GM12891 (cell line): ENCODE results near the gene FZD7. TPM values are rescaled to one million over a fixed set of nuclear protein-coding genes. Genes with fewer than 3 reads are reported as not detected.

Source experiments
- DNase-seq: peaks from one replicate; pipeline ENCODE4 v3.0.0; 2011; ENCODE audit warnings: low spot score; ENCODE audit not compliant: insufficient read length
- FAIRE-seq: peaks from 2 replicates; lab custom pipeline; 2011; peaks lifted over from hg19 to GRCh38; lab: Jason Lieb, UNC
- PAX5 ChIP-seq: IDR thresholded peaks from 2 replicates; pipeline ENCODE4 v1.6.1; 2011; ENCODE audit warnings: low read length, moderate library complexity, mild to moderate bottlenecking; ENCODE audit not compliant: insufficient read depth, severe bottlenecking
- POLR2A ChIP-seq: IDR thresholded peaks from 2 replicates; pipeline ENCODE4 v1.6.1; 2011; ENCODE audit warnings: low read depth, low read length, control low read depth
- POLR2AphosphoS5 ChIP-seq: IDR thresholded peaks from 2 replicates; pipeline ENCODE4 v1.6.1; 2011; ENCODE audit warnings: low read depth, low read length, control low read depth
- POU2F2 ChIP-seq: IDR thresholded peaks from 2 replicates; pipeline ENCODE4 v1.6.1; 2011; ENCODE audit warnings: low read depth, mild to moderate bottlenecking, control low read depth, low read length, moderate library complexity
- SPI1 ChIP-seq: IDR thresholded peaks from 2 replicates; pipeline ENCODE4 v1.6.1; 2011; ENCODE audit warnings: low read depth, low read length, control low read depth
- TAF1 ChIP-seq: IDR thresholded peaks from 2 replicates; pipeline ENCODE4 v1.6.1; 2011; ENCODE audit warnings: low read depth, low read length, control low read depth
- polyA plus RNA-seq: library from polyadenylated mRNA; unstranded; fragments of >200 nt; gene quantifications from one replicate; pipeline ENCODE4 v1.2.1, GENCODE V29; 2012; ENCODE audit warnings: low read depth, missing spikeins, inconsistent platforms; ENCODE audit not compliant: missing spikeins

Gene FZD7
- polyA plus RNA-seq, result 0.18 TPM

- no peak for TF ChIP-seq TAF1
- TF ChIP-seq SPI1, result no peak
- TF ChIP-seq POU2F2, result no peak
- no peak for TF ChIP-seq PAX5
- DNase-seq (peak; percentile 93), FAIRE-seq (peak; percentile 90)
Observed at GRCh38 chr2:202033317-202034248, at the start of gene FZD7. Gene FZD7, plus strand, starts transcription at chr2:202033855. Its CDS starts 793 bp downstream, at chr2:202034648.

GRCh38 chr2:201984333-201984732 lies 49.3 kb upstream of the FZD7 start:
- FAIRE-seq (no peak), DNase-seq (no peak)
- TF ChIP-seq TAF1 (no peak), SPI1 (no peak), POU2F2 (no peak), POLR2AphosphoS5 (no peak), PAX5 (no peak)

- FAIRE-seq, result no peak
Observed at GRCh38 chr2:201984800-201985525, 48.7 kb upstream of the FZD7 start.

GRCh38 chr2:201985728-201986462 lies 47.8 kb upstream of the FZD7 start:
- TF ChIP-seq POU2F2 (no peak), PAX5 (no peak), POLR2AphosphoS5 (no peak)
- no peak for DNase-seq
- no peak for FAIRE-seq

More at GRCh38 chr2:201984800-201985525, 48.7 kb upstream of the FZD7 start:
- TF ChIP-seq POLR2A (no peak), POU2F2 (no peak), POLR2AphosphoS5 (no peak), SPI1 (no peak), TAF1 (no peak), PAX5 (no peak)
- no peak for DNase-seq

- FAIRE-seq (no peak), DNase-seq (no peak)
- TF ChIP-seq PAX5 (no peak), POLR2AphosphoS5 (no peak), SPI1 (no peak), POU2F2 (no peak), POLR2A (no peak), TAF1 (no peak)
Observed at GRCh38 chr2:201986463-201986735, 47.3 kb upstream of the FZD7 start.

- TF ChIP-seq POLR2A (no peak), POLR2AphosphoS5 (no peak), TAF1 (no peak), POU2F2 (no peak), SPI1 (no peak), PAX5 (no peak)
- DNase-seq (no peak), FAIRE-seq (no peak)
Observed at GRCh38 chr2:201987426-201987825, 46.2 kb upstream of the FZD7 start.

- TF ChIP-seq PAX5 (no peak), SPI1 (no peak), TAF1 (no peak), POLR2AphosphoS5 (no peak), POU2F2 (no peak), POLR2A (no peak)
- FAIRE-seq, result no peak
- no peak for DNase-seq
Observed at GRCh38 chr2:201990069-201990468, 43.6 kb upstream of the FZD7 start.

- DNase-seq (no peak), FAIRE-seq (no peak)
- no peak for TF ChIP-seq POLR2AphosphoS5
- no peak for TF ChIP-seq PAX5
- no peak for TF ChIP-seq SPI1
- no peak for TF ChIP-seq POU2F2
- TF ChIP-seq TAF1, result no peak
- no peak for TF ChIP-seq POLR2A
Observed at GRCh38 chr2:201992960-201993359, 40.7 kb upstream of the FZD7 start.

GRCh38 chr2:201994973-201995638 lies 38.5 kb upstream of the FZD7 start:
- no peak for DNase-seq
- FAIRE-seq, result no peak
- no peak for TF ChIP-seq POLR2A
- no peak for TF ChIP-seq POLR2AphosphoS5
- no peak for TF ChIP-seq SPI1
- no peak for TF ChIP-seq PAX5
- no peak for TF ChIP-seq TAF1
- no peak for TF ChIP-seq POU2F2
